WI38 (cell line): ENCODE results near the gene RFFL.
"Not testable (repeated sequence)": the region's sequence is repeated elsewhere in the genome, so short reads cannot be mapped to it uniquely, and the experiment has no call there.

Experiments
- H3K4me3 ChIP-seq: 2 replicates; pipeline ENCODE4 v1.5.1; 2011; ENCODE audit warnings: low read depth, mild to moderate bottlenecking, control low read depth, low read length
- CTCF ChIP-seq: IDR thresholded peaks from 2 replicates; pipeline ENCODE4 v1.5.1; 2012; ENCODE audit warnings: low read depth, mild to moderate bottlenecking, control low read depth, low read length

Gene RFFL

DNA sequence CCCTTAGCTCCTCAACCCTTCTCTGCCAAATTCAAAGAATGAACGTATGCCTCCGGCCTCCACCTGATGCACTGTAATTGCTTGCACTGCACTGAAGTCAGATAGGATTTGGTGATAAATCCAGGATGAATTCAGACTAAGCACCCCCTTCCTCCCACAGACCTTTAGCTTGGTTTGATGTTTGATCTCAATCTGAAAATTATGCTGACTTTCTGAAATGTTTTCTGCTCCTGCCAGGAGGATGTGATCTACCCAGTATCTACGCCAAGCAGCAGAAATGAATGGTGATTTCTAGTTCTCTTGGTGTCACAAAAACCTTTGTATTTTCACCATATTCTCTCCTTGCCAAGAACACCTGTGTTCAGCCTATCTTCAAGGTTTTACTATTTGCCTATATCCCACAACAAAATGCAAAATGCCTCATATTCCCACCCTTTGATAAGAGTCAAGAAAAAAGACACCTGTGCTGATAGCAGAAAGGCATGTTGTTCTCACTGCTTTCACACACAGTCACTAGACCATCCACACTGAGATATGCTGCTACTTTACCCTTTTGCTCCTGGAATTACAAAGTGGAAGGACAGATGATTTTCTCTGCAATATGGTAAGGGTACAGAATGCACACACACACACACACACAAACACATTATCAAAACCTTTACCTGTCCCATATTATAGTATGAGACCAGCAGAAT lies 14.7 kb downstream of the RFFL start:
- H3K4me3 ChIP-seq = no peak overlapping the region
- TF ChIP-seq CTCF = no peak

DNA sequence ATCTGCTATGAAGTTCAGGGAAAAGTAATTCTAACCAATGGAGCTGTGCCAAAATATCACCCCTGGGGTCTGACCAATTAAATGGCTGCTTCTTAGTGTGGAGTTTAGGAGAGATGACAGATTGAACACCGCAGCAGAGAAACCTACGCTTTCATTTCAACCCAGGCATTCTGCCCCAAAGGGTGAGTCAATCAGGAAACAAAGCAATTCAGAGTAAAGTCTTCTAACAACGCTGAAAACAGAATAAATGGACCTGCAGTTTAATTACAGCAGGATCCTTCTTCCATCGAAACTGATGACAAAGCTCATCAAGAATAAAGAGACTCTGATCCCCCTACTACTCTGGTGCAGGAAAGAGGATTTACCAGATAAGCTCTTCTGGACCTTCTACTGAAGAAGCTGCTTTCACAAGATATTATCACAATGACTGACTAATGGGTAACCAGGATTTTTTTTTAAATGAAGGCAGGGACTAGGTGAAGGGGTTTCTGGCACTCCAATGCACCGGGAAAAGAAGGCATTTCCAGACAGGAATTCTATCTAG lies 16.7 kb downstream of the RFFL start:
- TF ChIP-seq CTCF = no peak
- no peak overlapping the region for H3K4me3 ChIP-seq

DNA sequence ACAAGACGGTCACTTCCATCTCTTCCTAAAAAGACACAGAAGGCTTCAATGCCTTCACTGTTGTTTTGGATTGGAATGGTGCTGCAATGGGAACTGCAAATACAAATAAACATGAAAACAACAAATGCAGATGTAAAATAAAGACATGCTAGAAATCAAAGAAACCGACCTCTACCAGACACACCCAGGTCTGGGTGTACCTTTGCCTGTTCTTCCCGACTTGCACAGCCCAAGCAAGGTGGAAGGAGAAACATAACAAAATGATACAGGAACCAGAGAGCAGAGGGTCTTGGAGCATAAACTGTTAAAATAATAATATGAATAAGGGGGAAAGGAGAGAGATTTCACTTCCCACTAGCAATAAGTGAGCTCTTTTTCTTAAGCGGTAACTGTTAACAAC lies 17.3 kb downstream of the RFFL start:
- H3K4me3 ChIP-seq = no peak overlapping the region
- no peak for TF ChIP-seq CTCF

DNA sequence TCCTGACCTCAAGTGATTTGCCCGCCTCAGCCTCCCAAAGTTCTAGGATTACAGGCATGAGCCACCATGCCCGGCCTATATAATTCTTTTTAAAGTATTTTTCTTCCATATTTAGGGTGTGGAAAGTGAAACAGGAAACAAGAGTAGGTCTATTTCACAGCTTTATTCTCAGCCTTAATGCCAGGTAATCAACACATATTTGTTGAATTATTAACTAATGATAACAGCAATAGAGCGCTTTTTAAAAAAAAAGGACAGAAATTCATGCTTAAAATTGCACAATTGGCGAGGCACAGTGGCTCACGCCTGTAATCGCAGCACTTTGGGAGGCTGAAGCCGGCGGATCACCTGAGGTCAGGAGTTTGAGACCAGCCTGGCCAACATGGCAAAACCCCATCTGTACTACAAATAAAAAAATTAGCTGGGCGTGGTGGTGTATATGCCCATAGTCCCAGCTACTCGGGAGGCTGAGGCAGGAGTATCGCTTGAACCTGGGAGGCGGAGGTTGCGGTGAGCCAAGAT lies 18.0 kb downstream of the RFFL start:
- H3K4me3 ChIP-seq = not testable (repeated sequence)

- no peak overlapping the region for H3K4me3 ChIP-seq
- TF ChIP-seq CTCF = no peak
These were observed 19.3 kb downstream of the RFFL start for GRCh38 chr17:35044181-35044580.

GRCh38 chr17:35041390-35041789 lies 22.1 kb downstream of the RFFL start:
- no peak overlapping the region for H3K4me3 ChIP-seq
- no peak for TF ChIP-seq CTCF

DNA sequence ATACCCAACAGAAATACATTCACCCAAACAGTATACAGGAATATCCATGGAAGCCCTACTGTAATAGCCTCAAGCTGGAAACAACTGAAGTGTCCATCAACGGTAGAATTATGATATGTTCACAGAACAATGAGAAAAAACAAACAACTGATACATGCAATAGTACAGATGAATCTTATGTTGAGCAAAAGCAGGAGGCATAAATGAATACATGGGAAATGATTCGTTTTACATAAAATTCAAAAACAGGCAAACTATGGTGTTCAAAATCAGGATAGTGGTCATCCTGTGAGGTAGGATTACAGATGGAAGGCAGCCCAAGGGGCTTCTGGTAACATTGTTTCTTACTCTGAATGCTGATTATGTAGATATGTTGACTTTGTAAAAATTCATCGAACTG lies 25.1 kb downstream of the RFFL start:
- TF ChIP-seq CTCF = no peak
- no peak overlapping the region for H3K4me3 ChIP-seq
